GM12801 (cell line): ENCODE measurements around the gene KCNQ1.

Source experiments
- CTCF ChIP-seq: IDR thresholded peaks from one replicate; pipeline ENCODE4 v1.5.1; 2011; ENCODE audit warnings: control low read depth; ENCODE audit not compliant: insufficient read length; ENCODE audit errors: extremely low read depth

The KCNQ1 gene

GRCh38 chr11:2791521-2792380, 346.9 kb downstream of the KCNQ1 start:
- TF ChIP-seq CTCF, result no peak

- no peak for TF ChIP-seq CTCF
Measured at GRCh38 chr11:2792381-2793250, 347.8 kb downstream of the KCNQ1 start.

GRCh38 chr11:2793701-2794045, 348.9 kb downstream of the KCNQ1 start:
- TF ChIP-seq CTCF, result no peak

- no peak for TF ChIP-seq CTCF
Measured at GRCh38 chr11:2794046-2794967, 349.5 kb downstream of the KCNQ1 start.

- no peak for TF ChIP-seq CTCF
Measured at GRCh38 chr11:2794968-2795322, 350.1 kb downstream of the KCNQ1 start.

- TF ChIP-seq CTCF, result no peak
Measured at GRCh38 chr11:2795491-2795991, 350.7 kb downstream of the KCNQ1 start.
